22Rv1 (cell line): ENCODE data around the gene PRR20G.

Experiments used
- ZFX ChIP-seq: fragments of 450-650 bp; IDR thresholded peaks from 2 replicates; pipeline ENCODE4 v1.6.1; 2017; ENCODE audit warnings: antibody characterized with exemption, borderline replicate concordance
- TF ChIP-seq, protein P1 (sequence below): fragments of 450-650 bp; IDR thresholded peaks from 2 replicates; pipeline ENCODE4 v1.5.1; 2017; ENCODE audit warnings: mild to moderate bottlenecking

DNA sequence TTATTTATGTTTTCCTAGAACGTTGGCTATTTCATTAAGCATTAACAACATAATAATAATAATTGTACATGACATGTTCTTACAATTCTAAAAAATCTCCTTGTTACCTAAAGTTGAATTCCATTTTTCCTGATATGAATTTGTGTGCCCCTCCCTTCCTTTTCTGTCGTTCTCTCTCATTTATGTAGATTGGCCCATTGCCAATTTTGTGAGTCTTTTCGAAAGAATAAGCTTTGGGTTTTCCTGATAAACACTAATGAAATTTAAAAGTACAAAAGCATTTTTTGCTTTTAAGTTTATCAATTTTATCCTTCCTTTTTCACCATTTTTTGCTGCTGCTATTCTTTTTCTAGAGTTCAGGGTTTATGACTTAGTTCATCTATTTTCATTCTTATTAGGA lies 50.0 kb downstream of the PRR20G start:
- TF ChIP-seq, protein P1, sequence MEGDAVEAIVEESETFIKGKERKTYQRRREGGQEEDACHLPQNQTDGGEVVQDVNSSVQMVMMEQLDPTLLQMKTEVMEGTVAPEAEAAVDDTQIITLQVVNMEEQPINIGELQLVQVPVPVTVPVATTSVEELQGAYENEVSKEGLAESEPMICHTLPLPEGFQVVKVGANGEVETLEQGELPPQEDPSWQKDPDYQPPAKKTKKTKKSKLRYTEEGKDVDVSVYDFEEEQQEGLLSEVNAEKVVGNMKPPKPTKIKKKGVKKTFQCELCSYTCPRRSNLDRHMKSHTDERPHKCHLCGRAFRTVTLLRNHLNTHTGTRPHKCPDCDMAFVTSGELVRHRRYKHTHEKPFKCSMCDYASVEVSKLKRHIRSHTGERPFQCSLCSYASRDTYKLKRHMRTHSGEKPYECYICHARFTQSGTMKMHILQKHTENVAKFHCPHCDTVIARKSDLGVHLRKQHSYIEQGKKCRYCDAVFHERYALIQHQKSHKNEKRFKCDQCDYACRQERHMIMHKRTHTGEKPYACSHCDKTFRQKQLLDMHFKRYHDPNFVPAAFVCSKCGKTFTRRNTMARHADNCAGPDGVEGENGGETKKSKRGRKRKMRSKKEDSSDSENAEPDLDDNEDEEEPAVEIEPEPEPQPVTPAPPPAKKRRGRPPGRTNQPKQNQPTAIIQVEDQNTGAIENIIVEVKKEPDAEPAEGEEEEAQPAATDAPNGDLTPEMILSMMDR = no peak
- no peak for TF ChIP-seq ZFX
